ENCODE data around the gene ATP9B.
"Not testable (repeated sequence)": the region's sequence is repeated elsewhere in the genome, so short reads cannot be mapped to it uniquely, and the experiment has no call there.

The ATP9B gene

DNA sequence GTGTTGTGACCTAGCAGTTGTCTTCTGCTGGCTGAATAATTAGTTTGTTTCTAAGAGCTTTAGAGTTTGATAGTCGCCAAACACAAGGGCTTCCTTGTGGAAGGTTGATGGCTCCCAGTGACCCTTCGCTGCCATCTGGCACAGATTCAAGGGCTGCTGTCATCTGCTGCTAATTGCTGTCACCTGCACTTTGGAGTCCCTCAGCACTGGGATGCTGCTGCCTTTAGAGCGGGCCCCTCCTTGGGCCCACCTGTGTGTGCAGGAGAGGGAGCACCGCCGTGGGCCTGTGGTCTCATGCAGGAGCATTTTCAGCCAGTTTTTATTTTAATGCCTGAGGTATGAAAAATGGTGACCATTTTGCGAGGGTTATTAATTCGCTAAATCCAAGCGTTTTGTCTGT lies 172.6 kb downstream of the ATP9B start:
- DNase-seq (ENCODE audit: low read depth) = no peak

DNA sequence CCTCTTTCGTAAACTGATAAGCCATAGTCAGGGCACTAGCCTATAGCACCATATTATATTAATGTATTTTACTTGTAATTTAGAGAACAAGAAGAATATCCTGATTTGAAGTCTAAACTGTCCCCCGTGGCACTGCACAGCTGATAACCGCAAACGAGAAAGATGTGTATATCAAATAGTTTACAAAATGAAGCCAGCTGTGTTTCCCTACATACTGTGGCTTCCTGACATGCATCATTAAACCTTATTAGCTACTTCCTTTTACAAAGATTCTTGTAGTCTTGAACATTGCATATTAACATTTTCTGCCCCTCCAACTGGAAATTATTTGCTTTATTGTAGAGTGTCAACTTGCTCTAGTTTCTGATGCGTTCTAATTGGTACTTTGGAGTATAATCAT lies 173.1 kb downstream of the ATP9B start:
- DNase-seq (ENCODE audit: low read depth) = no peak

DNA sequence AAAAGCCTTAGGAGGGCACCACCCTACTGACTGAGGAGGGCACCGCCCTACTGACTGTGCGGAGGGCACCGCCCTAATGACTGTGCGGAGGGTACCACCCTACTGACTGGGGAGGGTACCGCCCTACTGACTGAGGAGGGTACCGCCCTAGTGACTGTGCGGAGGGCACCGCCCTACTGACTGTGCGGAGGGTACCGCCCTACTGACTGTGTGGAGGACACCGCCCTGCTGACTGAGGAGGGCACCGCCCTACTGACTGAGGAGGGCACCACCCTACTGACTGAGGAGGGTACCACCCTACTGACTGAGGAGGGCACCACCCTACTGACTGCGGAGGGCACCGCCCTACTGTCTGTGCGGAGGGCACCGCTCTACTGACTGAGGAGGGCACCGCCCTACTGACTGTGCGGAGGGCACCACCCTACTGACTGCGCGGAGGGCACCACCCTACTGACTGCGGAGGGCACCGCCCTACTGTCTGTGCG lies 176.4 kb downstream of the ATP9B start:
- peak; percentile 1 for DNase-seq (ENCODE audit: low read depth)

DNA sequence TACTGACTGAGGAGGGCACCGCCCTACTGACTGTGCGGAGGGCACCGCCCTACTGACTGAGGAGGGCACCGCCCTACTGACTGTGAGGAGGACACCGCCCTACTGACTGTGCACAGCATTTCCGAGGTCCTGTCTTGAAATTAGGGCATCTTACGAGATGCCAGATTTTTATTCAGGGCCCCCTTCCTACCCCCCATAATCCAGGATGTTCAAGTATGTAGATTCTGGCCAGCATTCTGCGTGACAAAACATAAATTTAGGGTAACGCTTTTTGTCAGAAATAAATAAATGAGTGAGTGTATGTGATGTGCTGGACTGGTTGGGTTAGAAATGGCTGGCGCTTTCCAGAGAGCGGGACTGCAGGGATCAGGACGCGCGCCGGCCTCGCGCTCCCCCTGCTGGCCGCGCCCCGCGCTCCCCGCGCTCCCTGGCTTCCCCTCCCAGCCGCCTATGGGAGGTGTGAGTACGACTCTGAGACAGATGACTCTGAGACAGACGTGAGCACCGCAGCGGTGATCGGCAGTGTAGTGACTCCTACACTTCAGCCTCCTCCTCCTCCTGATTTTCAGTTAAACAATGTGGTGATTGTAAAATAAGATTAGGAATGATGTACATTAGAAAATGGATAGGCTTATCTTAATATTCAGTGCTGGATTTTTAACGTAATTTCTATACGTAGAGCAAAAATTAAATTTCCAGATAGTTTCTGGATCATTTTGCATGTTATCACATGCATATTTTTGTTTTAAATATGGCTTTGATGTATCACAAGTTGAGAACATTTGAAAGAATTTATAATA lies 177.3 kb downstream of the ATP9B start:
- peak; percentile 76 for DNase-seq (ENCODE audit: low read depth)

DNA sequence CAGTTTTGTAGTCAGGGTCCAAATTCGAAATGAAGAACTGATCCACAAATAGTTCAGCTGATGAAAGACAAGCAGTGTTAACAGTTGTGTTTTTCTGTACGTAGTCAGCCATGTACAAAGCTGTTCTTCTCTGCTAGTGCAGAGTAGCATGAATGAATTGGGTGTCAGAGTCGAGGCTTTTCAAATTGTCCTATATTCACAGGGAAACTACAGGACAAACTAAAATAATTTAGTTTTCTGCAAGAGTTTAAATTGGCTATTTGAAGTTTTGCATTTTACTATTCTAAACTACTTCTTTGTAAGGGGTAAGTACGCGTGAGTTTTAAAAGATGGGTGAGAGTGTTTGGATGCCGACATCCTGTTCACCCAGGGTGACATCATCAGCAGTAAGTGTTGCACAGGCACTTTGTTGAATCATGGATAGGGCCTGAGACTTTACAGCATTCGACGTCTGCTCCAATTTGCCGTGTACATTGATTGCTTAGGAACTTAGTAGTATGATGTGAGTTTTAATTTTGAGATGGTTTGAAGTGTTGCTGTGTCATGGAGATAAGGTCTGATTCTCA lies 179.4 kb downstream of the ATP9B start:
- DNase-seq (ENCODE audit: low read depth) = no peak

DNA sequence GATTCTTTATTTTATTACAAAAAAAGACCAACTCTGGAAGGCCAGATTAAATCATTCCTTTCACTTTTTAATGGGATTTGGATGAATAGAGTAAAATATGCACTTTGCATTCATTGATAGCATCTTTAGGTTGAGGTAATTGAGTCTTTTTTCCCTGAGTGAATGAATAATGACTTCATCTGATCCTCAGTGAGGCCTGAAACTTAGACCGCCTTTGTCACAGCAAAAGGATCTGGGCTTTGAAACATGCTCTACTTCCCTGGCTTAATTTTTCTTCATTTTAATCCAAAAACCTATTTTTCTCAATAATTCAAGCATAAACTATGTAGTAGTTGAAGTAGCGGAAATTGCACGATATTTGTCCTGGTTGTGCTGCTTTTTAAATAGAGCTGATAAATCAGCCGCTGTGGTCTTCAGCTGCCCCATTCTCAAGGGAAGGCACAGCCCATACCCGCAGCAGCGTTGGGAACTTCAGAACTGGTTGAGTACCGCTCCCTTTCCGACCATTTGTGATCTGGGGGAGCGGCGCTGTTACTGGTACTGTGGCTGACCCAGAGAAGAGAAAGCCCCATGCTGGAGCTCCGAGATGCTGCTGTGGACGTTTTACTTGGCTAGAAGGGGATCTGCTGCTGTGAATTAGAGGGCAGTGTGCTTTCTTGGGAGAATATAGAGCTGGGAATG lies 181.2 kb downstream of the ATP9B start:
- DNase-seq (ENCODE audit: low read depth) = no peak

DNA sequence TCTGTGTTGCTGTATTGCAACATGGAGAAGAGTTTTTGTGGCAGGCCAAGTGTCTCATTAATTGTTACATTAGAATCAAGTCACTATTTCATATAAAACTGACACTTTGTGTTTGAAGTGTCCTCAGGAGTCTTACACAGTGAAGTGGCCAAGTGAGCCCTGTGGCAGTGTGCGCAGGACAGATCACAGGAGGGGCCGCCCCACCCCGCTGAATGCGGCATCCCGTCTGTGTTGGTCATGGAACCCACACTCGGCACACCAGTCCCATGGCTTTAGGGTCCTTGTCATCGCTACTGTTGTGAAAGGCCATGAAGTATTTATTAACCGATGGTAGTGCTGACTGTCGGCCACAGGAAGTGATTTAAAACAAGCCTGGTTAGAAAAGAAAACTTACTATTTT lies 181.8 kb downstream of the ATP9B start:
- DNase-seq (ENCODE audit: low read depth) = no peak

DNA sequence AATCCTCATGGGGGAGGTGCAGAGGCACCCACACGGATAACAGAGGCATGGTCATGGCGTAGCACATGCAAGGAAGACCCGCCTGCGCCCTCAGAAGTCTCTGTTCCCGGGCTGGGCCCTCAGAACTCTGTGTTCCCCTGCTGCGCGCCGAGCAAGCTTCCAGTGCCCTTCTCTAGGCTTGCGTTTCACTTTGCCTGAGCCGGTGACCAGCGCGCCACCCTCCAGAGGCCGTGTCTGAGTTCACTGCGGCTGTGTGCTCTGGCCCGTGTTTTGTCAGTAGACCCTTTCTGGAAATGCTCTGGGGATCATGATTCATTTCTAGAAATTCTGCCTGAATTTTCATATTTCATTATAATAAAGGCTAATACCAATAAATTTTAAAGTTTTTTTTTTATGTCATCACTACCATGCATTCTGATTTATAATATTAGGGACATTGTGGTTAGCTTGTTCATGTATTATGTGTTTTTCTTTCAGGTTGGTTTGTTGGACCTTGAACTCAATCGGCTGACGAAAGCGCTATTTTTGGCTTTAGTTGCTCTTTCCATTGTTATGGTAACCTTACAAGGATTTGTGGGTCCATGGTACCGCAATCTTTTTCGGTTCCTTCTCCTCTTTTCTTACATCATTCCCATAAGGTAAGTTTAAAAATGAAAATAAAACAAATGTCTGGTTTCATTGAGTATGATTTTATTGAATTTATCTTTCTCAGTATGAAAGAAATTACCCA lies 183.9 kb downstream of the ATP9B start:
- no peak for DNase-seq (ENCODE audit: low read depth)

DNA sequence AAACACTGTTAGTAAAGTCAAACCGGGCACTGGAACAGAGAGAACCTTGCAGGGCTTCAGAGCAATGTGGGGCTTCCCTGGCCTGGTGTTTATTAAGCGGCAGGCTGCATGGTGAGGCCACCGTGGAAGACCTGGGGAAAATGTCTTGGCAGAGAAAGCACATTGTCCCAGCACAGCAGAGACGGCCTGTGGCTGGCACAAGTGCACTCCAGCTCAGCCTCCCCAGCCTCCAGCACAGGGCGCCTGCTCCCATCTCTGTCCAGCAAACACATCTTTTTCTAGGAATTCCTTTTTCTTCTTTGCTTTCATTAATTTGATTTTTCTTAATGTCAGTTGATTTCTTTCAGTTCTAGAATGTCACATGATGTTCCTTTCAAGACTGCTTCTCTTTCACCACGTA lies 188.3 kb downstream of the ATP9B start:
- no peak for DNase-seq (ENCODE audit: low read depth)

DNA sequence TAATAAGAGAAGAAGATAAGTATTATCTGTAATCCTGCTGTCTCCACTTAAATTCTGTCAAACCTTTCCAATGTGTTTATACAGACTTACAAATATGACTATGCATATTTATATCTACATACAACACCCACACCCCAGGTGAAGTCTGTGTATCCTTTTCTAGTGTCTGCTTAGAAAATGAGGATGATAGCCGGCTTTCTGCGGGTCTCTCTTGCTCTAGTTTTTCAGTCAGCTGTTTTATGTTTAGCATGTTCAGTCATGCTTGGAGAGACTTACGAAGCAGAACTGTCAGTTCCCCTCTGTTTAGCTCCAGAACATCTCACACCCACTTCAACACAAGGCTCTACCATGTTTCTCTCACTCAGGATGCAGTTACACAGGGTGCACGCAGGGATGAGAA lies 189.3 kb downstream of the ATP9B start:
- no peak for DNase-seq (ENCODE audit: low read depth)

DNA sequence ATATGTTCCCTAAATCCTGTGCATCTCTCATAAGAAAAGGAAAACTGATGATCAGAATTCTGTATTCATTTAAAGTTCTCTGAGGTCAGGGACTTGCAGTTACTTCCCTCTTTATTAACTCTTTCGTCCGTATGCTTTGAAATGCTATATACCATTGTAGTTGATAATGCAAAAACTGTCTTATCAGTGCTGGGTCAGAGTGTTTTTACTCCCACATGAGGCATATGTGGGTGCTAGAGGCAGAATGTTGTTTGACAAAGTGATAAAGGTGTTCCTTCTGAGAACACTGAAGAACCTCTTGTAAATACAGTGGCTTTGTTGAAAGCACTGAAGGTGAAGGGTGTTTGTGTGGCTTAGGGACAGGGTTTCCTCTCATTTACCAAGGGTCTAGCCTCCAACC lies 190.0 kb downstream of the ATP9B start:
- DNase-seq (ENCODE audit: low read depth) = no peak

DNA sequence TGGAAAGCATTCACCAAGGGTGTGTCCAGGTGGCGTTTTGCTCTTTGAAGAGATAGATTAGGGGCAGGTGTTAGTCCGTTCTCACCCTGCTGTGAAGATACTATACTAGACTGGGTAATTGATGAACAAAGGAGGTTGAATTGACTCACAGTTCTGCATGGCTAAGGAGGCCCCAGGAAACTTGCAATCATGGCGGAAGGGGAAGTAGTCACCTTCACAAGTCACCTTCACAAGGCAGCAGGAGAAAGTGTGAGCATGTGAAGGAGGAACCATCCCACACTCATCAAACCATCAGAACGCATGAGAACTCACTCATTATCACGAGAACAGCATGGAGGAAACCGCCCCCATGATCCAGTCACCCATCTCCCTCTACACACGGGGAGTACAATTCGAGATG lies 190.8 kb downstream of the ATP9B start:
- DNase-seq (ENCODE audit: low read depth) = no peak

DNA sequence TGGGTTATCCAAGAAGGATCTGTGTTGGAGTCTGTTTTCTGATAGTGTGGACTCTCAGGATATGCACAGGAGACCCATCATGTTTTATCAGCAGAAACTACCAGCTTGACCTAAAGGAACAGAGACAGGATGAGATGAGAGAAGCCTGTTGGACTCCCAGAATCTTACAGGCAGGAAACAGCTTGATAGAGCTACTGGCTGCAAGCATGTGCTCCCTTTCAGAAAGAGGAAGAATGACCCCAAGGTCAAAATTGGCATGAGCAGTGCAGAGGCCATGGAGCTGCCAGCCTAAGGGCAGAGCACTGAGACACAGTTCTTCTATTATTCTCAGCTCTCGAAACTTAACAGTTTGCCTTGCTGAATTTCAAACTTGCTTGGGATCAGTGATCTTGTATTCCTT lies 191.3 kb downstream of the ATP9B start:
- no peak for DNase-seq (ENCODE audit: low read depth)

DNA sequence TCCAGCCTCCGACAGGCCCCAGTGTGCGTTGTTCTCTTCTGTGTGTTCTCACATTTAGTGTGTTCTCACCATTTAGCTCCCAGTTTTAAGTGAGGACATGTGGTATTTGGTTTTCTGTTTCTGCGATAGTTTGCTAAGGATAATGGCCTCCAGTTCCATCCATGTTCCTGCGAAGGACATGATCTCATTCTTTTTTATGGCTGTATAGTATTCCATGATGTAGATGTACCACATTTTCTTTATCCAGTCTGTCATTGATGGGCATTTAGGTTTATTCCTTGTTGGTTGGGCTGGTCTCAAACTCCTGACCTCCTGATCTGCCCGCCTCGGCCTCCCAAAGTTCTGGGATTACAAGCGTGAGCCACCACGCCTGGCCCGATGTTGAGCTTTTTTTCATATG lies 195.9 kb downstream of the ATP9B start:
- DNase-seq (ENCODE audit: low read depth) = not testable (repeated sequence)

DNA sequence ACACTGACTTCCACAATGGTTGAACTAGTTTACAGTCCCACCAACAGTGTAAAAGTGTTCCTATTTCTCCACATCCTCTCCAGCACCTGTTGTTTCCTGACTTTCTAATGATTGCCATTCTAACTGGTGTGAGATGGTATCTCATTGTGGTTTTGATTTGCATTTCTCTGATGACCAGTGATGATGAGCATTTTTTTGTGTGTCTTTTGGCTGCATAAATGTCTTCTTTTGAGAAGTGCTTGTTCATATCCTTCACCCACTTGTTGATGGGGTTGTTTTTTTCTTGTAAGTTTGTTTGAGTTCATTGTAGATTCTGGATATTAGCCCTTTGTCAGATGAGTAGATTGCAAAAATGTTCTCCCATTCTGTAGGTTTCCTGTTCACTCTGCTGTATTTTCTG lies 202.6 kb downstream of the ATP9B start:
- DNase-seq (ENCODE audit: low read depth) = not testable (repeated sequence)

DNA sequence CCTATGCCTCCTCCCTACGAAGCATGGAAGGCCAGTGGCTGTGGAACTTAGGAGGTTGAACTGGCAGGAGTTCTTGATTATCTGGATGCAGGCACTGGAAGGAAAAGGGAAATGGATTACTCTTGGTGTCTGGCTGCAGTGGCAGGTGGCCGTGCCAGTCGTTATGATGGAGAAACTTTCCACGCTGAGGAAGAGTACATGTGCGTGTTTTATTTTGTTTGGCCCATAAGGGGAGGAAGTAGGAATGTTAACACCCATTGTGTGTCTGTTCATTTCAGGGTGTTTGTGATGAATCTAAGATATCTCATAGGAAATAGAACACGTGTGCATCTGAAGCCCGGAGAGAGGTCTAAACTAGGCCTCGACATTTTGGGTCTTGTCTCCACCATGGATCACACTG lies 203.7 kb downstream of the ATP9B start:
- DNase-seq (ENCODE audit: low read depth) = no peak

DNA sequence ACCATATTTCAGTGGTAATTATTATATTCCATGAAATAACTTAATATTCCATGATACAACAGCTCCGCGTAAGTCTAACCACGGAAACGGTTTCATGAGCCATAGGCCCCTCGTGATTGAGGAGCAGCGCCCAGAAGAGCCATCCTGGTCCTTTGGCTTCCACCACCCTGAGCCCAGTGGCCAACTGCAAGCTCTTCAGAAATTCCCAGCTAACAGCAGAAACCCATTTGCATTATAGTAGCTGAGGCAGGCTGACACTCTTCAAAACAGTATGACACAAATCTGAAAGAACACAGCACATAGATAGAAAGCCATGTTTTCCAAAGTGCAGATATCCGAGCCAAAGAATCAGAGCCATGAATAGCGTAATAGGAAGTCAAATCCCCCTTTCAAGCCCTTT lies 205.6 kb downstream of the ATP9B start:
- DNase-seq (ENCODE audit: low read depth) = no peak

DNA sequence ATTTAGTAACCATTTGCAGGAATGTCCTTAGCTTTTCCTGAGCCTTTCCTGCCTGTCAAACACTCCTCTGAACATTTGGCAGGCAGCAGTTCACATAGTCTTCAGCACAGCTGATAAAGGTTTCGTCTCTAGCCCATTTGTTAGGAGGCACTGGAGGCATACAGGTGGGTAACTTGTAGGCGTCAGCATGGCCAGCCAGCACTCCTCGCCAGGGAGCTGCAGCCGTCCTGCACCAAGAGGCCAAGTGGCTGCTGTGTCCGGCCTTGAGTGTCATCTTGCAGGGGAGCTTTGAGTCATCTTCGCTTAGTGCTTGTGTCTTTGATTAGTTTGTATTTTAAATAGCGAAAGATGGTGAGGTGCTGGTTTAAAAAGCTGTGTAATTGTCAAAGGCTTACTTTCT lies 206.3 kb downstream of the ATP9B start:
- no peak for DNase-seq (ENCODE audit: low read depth)

DNA sequence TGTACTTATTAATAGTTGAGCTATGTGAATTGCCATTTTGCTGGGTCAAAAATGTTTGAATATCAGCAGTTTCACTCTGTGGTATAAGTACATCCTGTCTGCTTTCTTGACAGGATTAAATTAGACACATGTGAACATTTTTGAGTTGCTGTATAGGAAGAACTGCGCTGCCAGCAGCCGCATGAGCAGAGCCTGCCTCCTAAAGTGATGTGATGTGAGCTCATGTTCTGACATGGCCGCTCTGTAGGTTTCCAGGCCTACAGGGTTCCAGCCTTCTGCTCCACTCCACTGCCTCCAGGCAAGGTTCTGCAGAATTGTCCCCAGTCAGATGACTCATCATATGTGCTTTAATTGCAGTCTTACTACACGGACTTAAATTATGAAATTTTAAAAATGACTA lies 206.8 kb downstream of the ATP9B start:
- peak; percentile 32 for DNase-seq (ENCODE audit: low read depth)

DNA sequence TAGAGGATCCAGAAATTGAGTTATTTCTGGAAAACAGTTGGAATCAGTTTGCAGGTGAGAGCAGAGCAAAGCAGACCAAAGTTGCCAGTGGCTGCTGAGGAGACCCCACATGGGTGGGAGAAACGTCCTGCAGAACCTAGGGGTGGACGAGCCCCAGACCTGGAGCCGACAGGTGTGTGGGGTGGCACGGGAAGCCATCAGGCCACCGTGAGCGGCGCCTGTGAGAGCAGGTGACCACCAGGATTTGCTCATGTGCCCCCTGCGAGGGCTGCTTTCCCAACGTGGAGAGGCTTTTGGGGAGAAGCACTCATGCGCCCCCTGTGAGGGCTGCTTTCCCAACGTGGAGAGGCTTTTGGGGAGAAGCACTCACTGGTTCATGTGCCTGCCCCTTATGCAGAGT lies 209.7 kb downstream of the ATP9B start:
- DNase-seq (ENCODE audit: low read depth) = no peak

DNA sequence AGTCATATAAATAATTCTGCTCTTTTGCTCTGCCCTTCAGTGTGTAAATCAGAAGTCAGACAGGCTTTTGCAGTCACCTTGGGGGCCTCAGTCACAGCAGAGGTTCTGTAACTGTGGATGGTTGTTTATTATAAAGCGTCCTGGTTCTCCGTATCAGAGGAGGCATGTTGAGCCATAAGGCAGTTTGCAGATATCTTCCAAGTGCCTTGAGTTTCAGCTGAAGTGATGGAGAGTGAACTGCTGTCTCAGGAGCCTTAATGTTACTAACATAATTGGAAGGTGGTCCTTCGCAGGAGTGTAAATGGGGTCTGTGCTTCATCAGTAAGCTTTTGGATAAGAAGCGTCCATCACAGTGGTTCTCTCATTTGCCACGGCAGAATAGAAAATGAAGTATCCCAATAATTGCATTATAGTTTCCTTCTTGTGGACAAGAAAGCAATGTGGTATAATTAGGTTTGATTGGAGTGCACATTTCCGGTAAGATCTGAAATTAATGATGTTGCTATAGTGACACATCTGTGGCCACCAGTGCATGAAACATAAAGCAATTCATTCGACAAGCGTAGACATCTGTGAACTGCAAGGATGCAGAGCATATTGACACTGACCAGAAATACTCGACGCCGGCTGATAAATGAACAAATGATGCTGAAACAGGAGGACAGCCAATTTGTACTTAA lies 214.1 kb downstream of the ATP9B start:
- no peak for DNase-seq (ENCODE audit: low read depth)

DNA sequence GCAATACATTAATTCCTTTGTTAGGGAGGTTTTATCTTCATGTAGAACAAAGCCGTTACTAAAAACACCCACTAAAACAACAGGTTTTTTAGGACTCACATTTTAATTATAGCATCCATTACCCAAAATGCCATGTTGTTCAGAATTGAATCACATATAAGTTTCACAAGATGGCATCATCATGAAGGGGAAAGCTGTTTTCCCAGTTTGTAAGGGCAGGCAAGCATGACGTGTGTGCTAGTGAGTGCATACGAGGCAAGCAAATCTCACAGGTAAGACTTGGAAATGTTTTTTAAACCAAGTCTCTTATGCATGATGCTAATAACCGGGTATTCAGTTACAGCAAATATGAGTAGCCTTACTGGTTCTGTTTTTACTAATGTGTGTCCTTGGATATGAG lies 214.7 kb downstream of the ATP9B start:
- no peak for DNase-seq (ENCODE audit: low read depth)

All from ELR (cell line).